ENCODE results near the gene PLXNB1. TPM values are rescaled to one million over a fixed set of nuclear protein-coding genes. Genes with fewer than 3 reads are reported as not detected.

The PLXNB1 gene
- total and polyA plus RNA-seq, 2 of the 13 experiments (the other 11 are each of a cell fraction or from before 2014, with no cell fraction given): 86.0 to 143 TPM

- TF ChIP-seq ZFP36L1 (CRISPR knock-in tag; IDR thresholded peaks at IDR 0.05) (peak; percentile 52; the same call in 1 of the 2 replicates), TAF15 (IDR thresholded peaks at IDR 0.05; ENCODE audit: low read depth, low read length, poor library complexity, severe bottlenecking) (peak; percentile 67), ZNF792 (CRISPR knock-in tag; IDR thresholded peaks at IDR 0.05) (no peak; the same call in 1 of the 2 replicates), ARID5B (CRISPR knock-in tag; IDR thresholded peaks at IDR 0.05) (peak; percentile 34; the same call in 1 of the 2 replicates), PAF1 (CRISPR knock-in tag; IDR thresholded peaks at IDR 0.05) (no peak), MIER2 (CRISPR knock-in tag; IDR thresholded peaks at IDR 0.05) (no peak), HOXD1 (CRISPR knock-in tag; IDR thresholded peaks at IDR 0.05) (0 out of 2 replicates have a peak, but pooled peaks have one; percentile 2), ZNF34 (CRISPR knock-in tag; IDR thresholded peaks at IDR 0.05; ENCODE audit: borderline replicate concordance) (peak; percentile 34; the same call in 1 of the 2 replicates), ZBTB7B (CRISPR knock-in tag; IDR thresholded peaks at IDR 0.05) (peak; percentile 31; the same call in 1 of the 2 replicates), RFX5 (IDR thresholded peaks at IDR 0.05; ENCODE audit: low read depth, low read length) (peak; percentile 41; the same call in 1 of the 2 replicates), CHCHD3 (CRISPR knock-in tag; IDR thresholded peaks at IDR 0.05) (no peak), SOX13 (IDR thresholded peaks at IDR 0.05) (no peak), SOX13 (CRISPR knock-in tag; conservative IDR thresholded peaks at IDR 0.05 in 1 of 2, IDR thresholded peaks at IDR 0.05 in 1 of 2) (no peak; a peak in 1 of 4 replicates), ZZZ3 (CRISPR knock-in tag; IDR thresholded peaks at IDR 0.05; ENCODE audit: borderline replicate concordance) (no peak), SAFB2 (CRISPR knock-in tag; IDR thresholded peaks at IDR 0.05; ENCODE audit: borderline replicate concordance, low read depth) (no peak), CBX2 (IDR thresholded peaks at IDR 0.05; ENCODE audit: low read depth, low read length) (no peak), CBX2 (CRISPR knock-in tag; IDR thresholded peaks at IDR 0.05; ENCODE audit: low read depth) (no peak), KDM5B (CRISPR knock-in tag; IDR thresholded peaks at IDR 0.05; ENCODE audit: borderline replicate concordance) (peak; percentile 87), FOXA1 (IDR thresholded peaks at IDR 0.05) (no peak), FOXA1 (CRISPR knock-in tag; IDR thresholded peaks at IDR 0.05) (no peak), TARDBP (CRISPR knock-in tag; IDR thresholded peaks at IDR 0.05) (no peak), MTF2 (CRISPR knock-in tag; IDR thresholded peaks at IDR 0.05; ENCODE audit: borderline replicate concordance) (no peak), CREB1 (IDR thresholded peaks at IDR 0.05) (peak; percentile 86), CREB1 (CRISPR knock-in tag; IDR thresholded peaks at IDR 0.05) (peak; percentile 96), PPARG (CRISPR knock-in tag; conservative IDR thresholded peaks at IDR 0.05) (peak; percentile 49; the same call in 1 of the 2 replicates)
- TF ChIP-seq, protein P1, sequence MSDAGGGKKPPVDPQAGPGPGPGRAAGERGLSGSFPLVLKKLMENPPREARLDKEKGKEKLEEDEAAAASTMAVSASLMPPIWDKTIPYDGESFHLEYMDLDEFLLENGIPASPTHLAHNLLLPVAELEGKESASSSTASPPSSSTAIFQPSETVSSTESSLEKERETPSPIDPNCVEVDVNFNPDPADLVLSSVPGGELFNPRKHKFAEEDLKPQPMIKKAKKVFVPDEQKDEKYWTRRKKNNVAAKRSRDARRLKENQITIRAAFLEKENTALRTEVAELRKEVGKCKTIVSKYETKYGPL (CRISPR knock-in tag; IDR thresholded peaks at IDR 0.05): no peak
- TF ChIP-seq, protein P2, sequence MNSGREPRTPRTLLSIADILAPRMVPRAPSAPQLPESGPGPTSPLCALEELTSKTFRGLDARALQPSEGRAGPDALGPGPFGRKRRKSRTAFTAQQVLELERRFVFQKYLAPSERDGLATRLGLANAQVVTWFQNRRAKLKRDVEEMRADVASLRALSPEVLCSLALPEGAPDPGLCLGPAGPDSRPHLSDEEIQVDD (CRISPR knock-in tag; IDR thresholded peaks at IDR 0.05; ENCODE audit: borderline replicate concordance): 0 out of 2 replicates have a peak, but pooled peaks have one; percentile 35
Observed at GRCh38 chr3:48439820-48440589, 10.1 kb upstream of the PLXNB1 start, which contains the start of the genes CCDC51 and TMA7 (continued).

Measured in HepG2 (cell line).